HepG2 (cell line): ENCODE measurements around the gene KIF5B. TPM values are rescaled to one million over a fixed set of nuclear protein-coding genes. Genes with fewer than 3 reads are reported as not detected.
A peak's percentile ranks its signal among the peaks of the same experiment; 100 is the strongest.

Experiments
- CCDC6 ChIP-seq: sonication (generic); formaldehyde crosslinking; IDR thresholded peaks from 2 replicates; pipeline ENCODE4 v1.8.1; 2022; ENCODE audit warnings: mild to moderate bottlenecking, missing genetic modification reagents, moderate library complexity
- CEBPB ChIP-seq: IDR thresholded peaks from 2 replicates; pipeline ENCODE4 v1.6.1; 2011; ENCODE audit warnings: low read depth, low read length, improper control_type of control experiment, borderline replicate concordance
- CHCHD3 ChIP-seq: sonication (generic); formaldehyde crosslinking; IDR thresholded peaks from 2 replicates; pipeline ENCODE4 v1.8.0; 2022; ENCODE audit warnings: mild to moderate bottlenecking, missing genetic modification reagents, moderate library complexity
- DPF2 ChIP-seq: sonication (generic); formaldehyde crosslinking; IDR thresholded peaks from 2 replicates; pipeline ENCODE4 v1.4.0; 2020; ENCODE audit warnings: mild to moderate bottlenecking, low read depth, missing genetic modification reagents, borderline replicate concordance
- ESRRA ChIP-seq: sonication (generic); formaldehyde crosslinking; IDR thresholded peaks from 2 replicates; pipeline ENCODE4 v1.5.1; 2020; ENCODE audit warnings: mild to moderate bottlenecking, low read depth, missing genetic modification reagents
- FOSL1 ChIP-seq: sonication (generic); formaldehyde crosslinking; IDR thresholded peaks from 2 replicates; pipeline ENCODE4 v1.9.0; 2021; ENCODE audit warnings: missing genetic modification reagents, borderline replicate concordance
- GABPB1 ChIP-seq: IDR thresholded peaks from 2 replicates; pipeline ENCODE4 v1.6.1; 2016; ENCODE audit warnings: mild to moderate bottlenecking, missing genetic modification reagents, moderate library complexity, missing compliant biosample characterization
- GPN1 ChIP-seq: sonication (generic); formaldehyde crosslinking; IDR thresholded peaks from 2 replicates; pipeline ENCODE4 v1.5.1; 2020; ENCODE audit warnings: missing genetic modification reagents, borderline replicate concordance
- HMG20A ChIP-seq: IDR thresholded peaks from 2 replicates; pipeline ENCODE4 v1.6.1; 2016; ENCODE audit warnings: borderline replicate concordance
- HNF4G ChIP-seq, 2 experiments: sonication (generic) in 1 of 2; formaldehyde crosslinking in 1 of 2; IDR thresholded peaks; 2 replicates each; pipeline versions ENCODE4 v1.4.0 to v1.6.1; 2011 to 2020; ENCODE audit warnings: borderline replicate concordance in 2 of 2, low read depth in 2 of 2, mild to moderate bottlenecking in 2 of 2, low read length in 1 of 2, missing genetic modification reagents in 1 of 2, moderate library complexity in 1 of 2
- MAFK ChIP-seq, 2 experiments: IDR thresholded peaks in 1 of 2; conservative IDR thresholded peaks in 1 of 2; 2 replicates each; pipeline ENCODE4 v1.6.1; 2011; ENCODE audit warnings: improper control_type of control experiment in 2 of 2, low read length in 2 of 2
- POLR2AphosphoS2 ChIP-seq: IDR thresholded peaks from 2 replicates; pipeline ENCODE4 v1.6.1; 2011; ENCODE audit warnings: low read depth, low read length, improper control_type of control experiment
- RNF219 ChIP-seq: sonication (generic); formaldehyde crosslinking; IDR thresholded peaks from 2 replicates; pipeline ENCODE4 v1.5.0; 2020; ENCODE audit warnings: mild to moderate bottlenecking, missing genetic modification reagents
- SAP130 ChIP-seq: IDR thresholded peaks from 2 replicates; pipeline ENCODE4 v1.6.1; 2016; ENCODE audit warnings: low read depth
- TARDBP ChIP-seq: sonication (generic); formaldehyde crosslinking; IDR thresholded peaks from 2 replicates; pipeline ENCODE4 v1.8.0; 2022; ENCODE audit warnings: mild to moderate bottlenecking, missing genetic modification reagents
- TOE1 ChIP-seq: sonication (generic); formaldehyde crosslinking; IDR thresholded peaks from 2 replicates; pipeline ENCODE4 v1.4.0; 2020; ENCODE audit warnings: mild to moderate bottlenecking, missing genetic modification reagents
- TSC22D2 ChIP-seq: sonication (generic); formaldehyde crosslinking; IDR thresholded peaks from 2 replicates; pipeline ENCODE4 v1.5.1; 2020; ENCODE audit warnings: missing genetic modification reagents, mild to moderate bottlenecking, borderline replicate concordance
- ZNF17 ChIP-seq: sonication (generic); formaldehyde crosslinking; IDR thresholded peaks from 2 replicates; pipeline ENCODE4 v1.5.0; 2020; ENCODE audit warnings: mild to moderate bottlenecking, missing genetic modification reagents
- ZNF382 ChIP-seq: sonication (generic); formaldehyde crosslinking; IDR thresholded peaks from 2 replicates; pipeline ENCODE4 v1.5.0; 2020; ENCODE audit warnings: missing genetic modification reagents, mild to moderate bottlenecking, borderline replicate concordance
- ZNF772 ChIP-seq: sonication (generic); formaldehyde crosslinking; IDR thresholded peaks from 2 replicates; pipeline ENCODE4 v1.5.0; 2020; ENCODE audit warnings: mild to moderate bottlenecking, missing genetic modification reagents
- ZNF773 ChIP-seq: sonication (generic); formaldehyde crosslinking; IDR thresholded peaks from 2 replicates; pipeline ENCODE4 v1.4.0; 2020; ENCODE audit warnings: missing genetic modification reagents, borderline replicate concordance
- ZNF780A ChIP-seq: sonication (generic); formaldehyde crosslinking; IDR thresholded peaks from 2 replicates; pipeline ENCODE4 v1.8.0; 2022; ENCODE audit warnings: mild to moderate bottlenecking, missing genetic modification reagents, moderate library complexity
- ZNF782 ChIP-seq: sonication (generic); formaldehyde crosslinking; IDR thresholded peaks from 2 replicates; pipeline ENCODE4 v1.4.0; 2020; ENCODE audit warnings: missing genetic modification reagents, mild to moderate bottlenecking, borderline replicate concordance
- polyA plus RNA-seq, 8 experiments: library from polyadenylated mRNA; depleted of rRNA in 3 of 8; stranded (reverse) in 7 of 8; unstranded in 1 of 8; fragments of >200 nt; fragmentation: Illumina TruSeq in 4 of 8; extraction: Trizol in 4 of 8; gene quantifications; 2 replicates each; pipeline versions ENCODE4 v1.2.1 to v1.2.3, GENCODE V29; 2011 to 2016; ENCODE audit warnings: low read depth in 4 of 8, missing spikeins in 1 of 8, mixed read lengths in 1 of 8; ENCODE audit not compliant: insufficient read depth in 1 of 8
- total RNA-seq, 5 experiments: library from RNA; depleted of rRNA; stranded (reverse); fragments of >200 nt; fragmentation: Illumina TruSeq; extraction: Trizol; gene quantifications; 2 replicates each; pipeline ENCODE4 v1.2.3, GENCODE V29; 2016; ENCODE audit warnings: low read depth in 1 of 5
- TF ChIP-seq, protein P1 (sequence below): sonication (generic); formaldehyde crosslinking; IDR thresholded peaks from 2 replicates; pipeline ENCODE4 v1.4.0; 2020; ENCODE audit warnings: missing genetic modification reagents

KIF5B gene
- total and polyA plus RNA-seq, 2 of the 13 experiments (the other 11 are each of a cell fraction or from before 2014, with no cell fraction given): 34.3 to 133 TPM

GRCh38 chr10:32059472-32059871, 3.2 kb upstream of the KIF5B start (continued):
- TF ChIP-seq TOE1 (CRISPR knock-in tag) (no peak), HNF4G (IDR thresholded peaks at IDR 0.05; ENCODE audit: borderline replicate concordance, low read depth, low read length) (peak; percentile 97), HNF4G (CRISPR knock-in tag; IDR thresholded peaks at IDR 0.05; ENCODE audit: borderline replicate concordance, low read depth) (peak; percentile 67; the same call in 1 of the 2 replicates), ZNF780A (CRISPR knock-in tag) (no peak), ESRRA (CRISPR knock-in tag) (peak; percentile 67; the same call in 1 of the 2 replicates), ZNF773 (CRISPR knock-in tag) (no peak), HMG20A (CRISPR knock-in tag) (peak; percentile 44; the same call in 1 of the 2 replicates), RNF219 (CRISPR knock-in tag) (no peak), CHCHD3 (no peak), TARDBP (no peak), ZNF17 (CRISPR knock-in tag) (no peak), MAFK (conservative IDR thresholded peaks at IDR 0.05 in 1 of 2, IDR thresholded peaks at IDR 0.05 in 1 of 2; ENCODE audit: low read length in 2 of 2) (no peak), ZNF782 (CRISPR knock-in tag) (no peak; the same call in 1 of the 2 replicates), ZNF772 (CRISPR knock-in tag) (no peak), GABPB1 (no peak), GPN1 (no peak), CEBPB (no peak), FOSL1 (CRISPR knock-in tag) (no peak), DPF2 (peak; percentile 82), TSC22D2 (CRISPR knock-in tag) (no peak), SAP130 (CRISPR knock-in tag) (peak; percentile 83), ZNF382 (CRISPR knock-in tag) (no peak), CCDC6 (CRISPR knock-in tag) (0 out of 2 replicates have a peak, but pooled peaks have one; percentile 18), POLR2AphosphoS2 (no peak)
- TF ChIP-seq, protein P1, sequence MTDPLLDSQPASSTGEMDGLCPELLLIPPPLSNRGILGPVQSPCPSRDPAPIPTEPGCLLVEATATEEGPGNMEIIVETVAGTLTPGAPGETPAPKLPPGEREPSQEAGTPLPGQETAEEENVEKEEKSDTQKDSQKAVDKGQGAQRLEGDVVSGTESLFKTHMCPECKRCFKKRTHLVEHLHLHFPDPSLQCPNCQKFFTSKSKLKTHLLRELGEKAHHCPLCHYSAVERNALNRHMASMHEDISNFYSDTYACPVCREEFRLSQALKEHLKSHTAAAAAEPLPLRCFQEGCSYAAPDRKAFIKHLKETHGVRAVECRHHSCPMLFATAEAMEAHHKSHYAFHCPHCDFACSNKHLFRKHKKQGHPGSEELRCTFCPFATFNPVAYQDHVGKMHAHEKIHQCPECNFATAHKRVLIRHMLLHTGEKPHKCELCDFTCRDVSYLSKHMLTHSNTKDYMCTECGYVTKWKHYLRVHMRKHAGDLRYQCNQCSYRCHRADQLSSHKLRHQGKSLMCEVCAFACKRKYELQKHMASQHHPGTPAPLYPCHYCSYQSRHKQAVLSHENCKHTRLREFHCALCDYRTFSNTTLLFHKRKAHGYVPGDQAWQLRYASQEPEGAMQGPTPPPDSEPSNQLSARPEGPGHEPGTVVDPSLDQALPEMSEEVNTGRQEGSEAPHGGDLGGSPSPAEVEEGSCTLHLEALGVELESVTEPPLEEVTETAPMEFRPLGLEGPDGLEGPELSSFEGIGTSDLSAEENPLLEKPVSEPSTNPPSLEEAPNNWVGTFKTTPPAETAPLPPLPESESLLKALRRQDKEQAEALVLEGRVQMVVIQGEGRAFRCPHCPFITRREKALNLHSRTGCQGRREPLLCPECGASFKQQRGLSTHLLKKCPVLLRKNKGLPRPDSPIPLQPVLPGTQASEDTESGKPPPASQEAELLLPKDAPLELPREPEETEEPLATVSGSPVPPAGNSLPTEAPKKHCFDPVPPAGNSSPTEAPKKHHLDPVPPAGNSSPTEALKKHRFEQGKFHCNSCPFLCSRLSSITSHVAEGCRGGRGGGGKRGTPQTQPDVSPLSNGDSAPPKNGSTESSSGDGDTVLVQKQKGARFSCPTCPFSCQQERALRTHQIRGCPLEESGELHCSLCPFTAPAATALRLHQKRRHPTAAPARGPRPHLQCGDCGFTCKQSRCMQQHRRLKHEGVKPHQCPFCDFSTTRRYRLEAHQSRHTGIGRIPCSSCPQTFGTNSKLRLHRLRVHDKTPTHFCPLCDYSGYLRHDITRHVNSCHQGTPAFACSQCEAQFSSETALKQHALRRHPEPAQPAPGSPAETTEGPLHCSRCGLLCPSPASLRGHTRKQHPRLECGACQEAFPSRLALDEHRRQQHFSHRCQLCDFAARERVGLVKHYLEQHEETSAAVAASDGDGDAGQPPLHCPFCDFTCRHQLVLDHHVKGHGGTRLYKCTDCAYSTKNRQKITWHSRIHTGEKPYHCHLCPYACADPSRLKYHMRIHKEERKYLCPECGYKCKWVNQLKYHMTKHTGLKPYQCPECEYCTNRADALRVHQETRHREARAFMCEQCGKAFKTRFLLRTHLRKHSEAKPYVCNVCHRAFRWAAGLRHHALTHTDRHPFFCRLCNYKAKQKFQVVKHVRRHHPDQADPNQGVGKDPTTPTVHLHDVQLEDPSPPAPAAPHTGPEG (CRISPR knock-in tag): no peak
